Fibroblast of the aortic adventitia (primary cell): ENCODE measurements around the gene TIMM44. TPM values are rescaled to one million over a fixed set of nuclear protein-coding genes. Genes with fewer than 3 reads are reported as not detected.

ENCODE experiments used
- DNase-seq: peaks from one replicate; pipeline ENCODE4 v3.0.0-alpha.2; 2010; ENCODE audit warnings: low read depth
- H3K4me3 ChIP-seq: 2 replicates; pipeline ENCODE4 v1.5.1; 2011; ENCODE audit warnings: low read depth, mild to moderate bottlenecking, control low read depth, low read length, moderate library complexity
- total RNA-seq: library from RNA; depleted of rRNA; stranded (reverse); fragments of >200 nt; gene quantifications from 2 replicates; pipeline ENCODE4 v1.2.3, GENCODE V29; 2012; ENCODE audit warnings: low replicate concordance
- TF ChIP-seq, protein P1 (sequence below): IDR thresholded peaks from 2 replicates; pipeline ENCODE4 v1.5.1; 2011; ENCODE audit warnings: mild to moderate bottlenecking, low read length, control low read depth, inconsistent platforms; ENCODE audit not compliant: insufficient read depth

TIMM44 gene
- total RNA-seq, 1 donor, result 40.7 TPM

DNA sequence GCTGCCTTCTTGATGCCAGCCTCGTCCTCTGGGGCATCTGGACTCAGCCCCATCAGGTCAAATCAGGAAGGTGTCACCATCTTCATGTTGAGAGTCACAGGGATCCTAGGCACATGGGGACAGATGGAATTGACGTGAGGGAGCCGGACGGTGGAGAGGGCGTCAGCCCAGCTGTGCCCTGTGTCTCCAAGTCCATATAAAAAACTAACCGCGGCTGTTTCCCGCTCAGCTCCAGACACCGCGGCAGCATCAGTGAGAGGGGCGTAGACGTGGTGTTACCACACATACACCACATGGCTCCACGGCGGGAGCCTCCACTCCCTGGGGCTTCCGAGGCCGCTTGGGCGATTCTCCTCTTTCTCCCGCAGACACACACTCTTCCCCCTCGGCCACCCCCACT is 63.6 kb downstream of the TIMM44 start:
- DNase-seq, result no peak
- TF ChIP-seq, protein P1, sequence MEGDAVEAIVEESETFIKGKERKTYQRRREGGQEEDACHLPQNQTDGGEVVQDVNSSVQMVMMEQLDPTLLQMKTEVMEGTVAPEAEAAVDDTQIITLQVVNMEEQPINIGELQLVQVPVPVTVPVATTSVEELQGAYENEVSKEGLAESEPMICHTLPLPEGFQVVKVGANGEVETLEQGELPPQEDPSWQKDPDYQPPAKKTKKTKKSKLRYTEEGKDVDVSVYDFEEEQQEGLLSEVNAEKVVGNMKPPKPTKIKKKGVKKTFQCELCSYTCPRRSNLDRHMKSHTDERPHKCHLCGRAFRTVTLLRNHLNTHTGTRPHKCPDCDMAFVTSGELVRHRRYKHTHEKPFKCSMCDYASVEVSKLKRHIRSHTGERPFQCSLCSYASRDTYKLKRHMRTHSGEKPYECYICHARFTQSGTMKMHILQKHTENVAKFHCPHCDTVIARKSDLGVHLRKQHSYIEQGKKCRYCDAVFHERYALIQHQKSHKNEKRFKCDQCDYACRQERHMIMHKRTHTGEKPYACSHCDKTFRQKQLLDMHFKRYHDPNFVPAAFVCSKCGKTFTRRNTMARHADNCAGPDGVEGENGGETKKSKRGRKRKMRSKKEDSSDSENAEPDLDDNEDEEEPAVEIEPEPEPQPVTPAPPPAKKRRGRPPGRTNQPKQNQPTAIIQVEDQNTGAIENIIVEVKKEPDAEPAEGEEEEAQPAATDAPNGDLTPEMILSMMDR, result no peak
- no peak overlapping the region for H3K4me3 ChIP-seq

DNA sequence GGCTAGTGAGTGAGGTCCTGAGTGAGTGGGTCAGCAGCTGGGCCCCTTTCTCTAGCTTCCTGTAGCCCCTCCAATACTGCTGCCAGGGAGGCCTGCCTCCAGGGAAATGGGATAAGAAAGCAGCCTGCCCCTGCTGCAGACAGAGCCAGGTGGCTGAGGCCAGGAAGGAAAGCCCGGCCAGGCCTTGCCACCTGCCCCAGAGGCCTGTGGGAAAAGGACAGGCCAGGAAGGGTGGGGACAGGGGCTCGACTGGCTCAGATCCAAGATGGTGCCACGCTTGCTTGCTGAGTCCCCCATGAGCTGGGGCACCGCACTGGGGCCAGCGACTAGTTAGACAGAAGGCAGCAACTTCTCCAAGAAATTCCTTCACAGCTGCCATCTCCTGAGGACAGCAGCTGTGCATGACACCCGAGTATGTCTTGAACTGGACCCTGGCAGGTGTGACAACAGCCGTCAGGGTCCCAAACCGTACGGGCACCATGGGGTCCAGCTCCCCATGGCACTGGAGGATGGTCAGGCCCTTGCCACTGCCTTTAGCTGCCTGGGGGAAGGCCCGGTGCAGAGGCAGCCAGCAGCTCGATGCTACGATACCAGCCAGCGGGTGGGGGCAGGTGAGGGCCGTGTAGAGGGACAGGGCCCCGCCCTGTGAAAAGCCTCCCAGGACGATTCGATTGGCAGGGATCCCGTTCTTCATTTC is 64.2 kb downstream of the TIMM44 start:
- no peak overlapping the region for H3K4me3 ChIP-seq
- TF ChIP-seq, protein P1, result no peak
- no peak for DNase-seq

DNA sequence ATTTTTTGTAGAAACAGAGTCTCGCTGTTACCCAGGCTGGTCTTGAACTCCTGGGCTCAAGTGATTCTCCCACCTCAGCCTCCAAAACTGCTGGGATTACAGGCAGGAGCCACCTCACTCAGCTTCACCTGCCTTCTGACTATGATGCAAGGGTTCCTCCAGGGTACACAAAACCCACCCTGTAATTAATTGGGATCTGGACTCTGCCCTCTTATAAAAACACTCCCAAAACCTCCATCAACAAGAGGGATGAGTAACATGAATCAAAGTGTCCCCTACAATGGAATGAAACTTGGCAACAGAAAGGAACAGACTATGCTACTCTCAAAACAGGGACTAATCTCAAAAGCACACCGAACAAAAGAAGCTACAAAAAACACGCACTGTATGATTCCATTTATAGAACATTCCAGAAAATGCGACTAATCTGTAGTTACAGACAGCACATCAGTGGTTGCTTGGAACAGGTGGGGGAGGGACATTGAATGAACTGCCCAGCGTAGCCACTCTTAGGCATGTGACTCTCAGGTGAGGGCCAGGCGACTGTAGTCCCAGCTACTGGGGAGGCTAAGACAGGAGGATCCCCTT is 66.1 kb downstream of the TIMM44 start:
- TF ChIP-seq, protein P1, result no peak
- no peak overlapping the region for H3K4me3 ChIP-seq
- no peak for DNase-seq

Other genes with a start within 250 kb of the TIMM44 start
- not detected in 2 replicates for gene FCER2, start 241.5 kb downstream of the TIMM44 start, total RNA-seq
- not detected in 2 replicates for gene CLEC4G, start 211.6 kb downstream of the TIMM44 start, total RNA-seq
- gene CD209, start 196.1 kb downstream of the TIMM44 start, total RNA-seq, result not detected in 2 replicates
- not detected in 2 replicates for gene CLEC4M, start 180.4 kb downstream of the TIMM44 start, total RNA-seq
- gene EVI5L, start 113.4 kb downstream of the TIMM44 start, total RNA-seq, result 16.6 and 22.3 TPM in 2 replicates
- 0.09 and 0.90 TPM in 2 replicates for gene PRR36, start 69.3 kb downstream of the TIMM44 start, total RNA-seq
- 2.1 and 5.2 TPM in 2 replicates for gene LRRC8E, start 55.2 kb downstream of the TIMM44 start, total RNA-seq
- gene MAP2K7, start 39.8 kb downstream of the TIMM44 start, total RNA-seq, result 3.4 and 10.2 TPM in 2 replicates
- gene TGFBR3L, start 28.8 kb downstream of the TIMM44 start, total RNA-seq, result 0.99 and 1.3 TPM in 2 replicates
- 17.3 and 27.8 TPM in 2 replicates for gene SNAPC2, start 23.3 kb downstream of the TIMM44 start, total RNA-seq
- 2.8 and 4.1 TPM in 2 replicates for gene CTXN1, start 17.5 kb downstream of the TIMM44 start, total RNA-seq
- gene ELAVL1, start 62.0 kb upstream of the TIMM44 start, total RNA-seq, result 5.8 and 34.1 TPM in 2 replicates
- not detected in 2 replicates for gene CCL25, start 109.1 kb upstream of the TIMM44 start, total RNA-seq
- gene FBN3, start 205.9 kb upstream of the TIMM44 start, total RNA-seq, result not detected in 2 replicates